Stimulated activated CD8-positive, alpha-beta memory T cell treated with anti-CD3 and anti-CD28 coated beads, Interleukin-2, amount 100 ng/mL, for 1 hour (primary cell): ENCODE data around the gene ACTL6B.
"Not testable (repeated sequence)": the region's sequence is repeated elsewhere in the genome, so short reads cannot be mapped to it uniquely, and the experiment has no call there.

Source experiments
- DNase-seq, 2 donors: peaks; one replicate each; pipeline ENCODE4 v3.0.0-alpha.2; 2020; ENCODE audit warnings: low read depth in 2 of 2

Gene ACTL6B

DNA sequence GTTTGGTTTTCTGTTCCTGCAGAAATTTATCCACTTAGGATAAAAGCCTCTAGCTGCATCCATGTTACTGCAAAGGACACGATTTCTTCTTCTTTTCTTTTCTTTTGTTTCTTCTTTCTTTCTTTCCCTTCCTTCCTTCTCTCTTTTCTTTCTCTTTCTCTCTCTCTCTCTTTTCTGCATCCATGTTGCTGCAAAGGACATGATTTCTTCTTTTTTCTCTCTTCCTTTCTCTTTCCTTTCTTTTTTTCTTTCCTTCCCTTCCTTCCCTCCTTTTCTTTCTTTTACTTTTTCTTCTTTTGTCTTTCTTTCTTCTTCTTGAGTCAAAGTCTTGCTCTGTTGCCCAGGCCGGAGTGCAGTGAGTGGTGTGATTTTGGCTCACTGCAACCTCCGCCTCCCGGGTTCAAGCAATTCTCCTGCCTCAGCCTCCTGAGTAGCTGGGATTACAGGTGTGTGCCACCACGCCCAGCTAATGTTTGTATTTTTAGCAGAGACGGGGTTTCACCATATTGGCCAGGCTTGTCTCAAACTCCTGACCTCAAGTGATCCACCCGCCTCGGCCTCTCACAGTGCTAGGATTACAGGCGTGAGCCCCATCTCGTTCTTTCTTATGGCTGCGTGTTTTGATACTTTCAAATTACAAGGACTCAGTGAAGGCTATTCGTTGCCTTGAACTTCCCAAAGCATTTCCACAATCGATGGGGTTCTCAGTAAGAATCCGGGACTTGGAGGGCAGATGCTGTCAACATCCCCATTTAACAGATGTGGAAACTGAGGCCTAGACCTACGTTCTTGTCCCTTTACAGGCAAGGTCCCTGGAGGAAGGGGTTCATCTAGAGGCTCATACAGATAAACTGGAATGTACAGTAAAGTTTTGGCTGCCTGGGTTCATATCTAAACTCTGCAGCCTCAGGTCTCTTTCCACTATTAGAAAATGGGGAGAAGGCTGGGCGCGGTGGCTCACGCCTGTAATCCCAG, 15.4 kb upstream of the ACTL6B start:
- DNase-seq, result no peak

DNA sequence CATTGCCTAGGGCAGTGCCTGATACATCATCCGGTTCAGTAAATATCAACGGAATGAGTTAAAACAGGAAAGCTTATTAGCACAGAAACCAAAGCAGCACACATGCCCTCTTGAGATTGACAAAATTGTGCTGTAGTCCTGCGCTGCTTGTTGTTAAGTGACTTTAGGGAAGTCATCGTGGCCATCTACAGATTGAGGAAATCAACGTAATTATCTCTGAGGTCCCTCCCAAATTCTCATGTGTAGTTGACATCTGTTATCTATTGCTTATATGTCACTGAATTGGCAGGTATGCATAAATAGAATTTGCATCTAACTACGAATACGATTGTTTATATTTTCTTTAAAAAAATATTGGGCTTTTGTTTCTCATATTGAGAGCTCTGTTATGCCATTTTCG, 13.8 kb upstream of the ACTL6B start:
- no peak for DNase-seq

DNA sequence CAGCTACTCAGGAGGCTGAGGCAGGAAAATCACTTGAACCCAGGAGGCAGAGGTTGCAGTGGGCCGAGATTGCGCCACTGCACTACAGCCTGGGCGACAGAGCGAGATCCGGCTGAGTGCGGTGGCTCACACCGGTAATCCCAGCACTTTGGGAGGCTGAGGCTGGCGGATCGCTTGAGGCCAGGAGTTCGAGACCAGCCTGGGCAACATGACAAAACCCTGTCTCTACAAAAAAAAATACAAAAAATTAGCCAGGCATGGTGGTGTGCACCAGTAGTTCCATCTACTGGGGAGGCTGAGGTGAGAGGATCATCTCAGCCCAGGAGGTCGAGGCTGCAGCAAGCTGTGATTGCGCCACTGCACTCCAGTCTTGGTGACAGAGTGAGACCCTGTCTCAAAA, 12.9 kb upstream of the ACTL6B start:
- DNase-seq, result not testable (repeated sequence)

DNA sequence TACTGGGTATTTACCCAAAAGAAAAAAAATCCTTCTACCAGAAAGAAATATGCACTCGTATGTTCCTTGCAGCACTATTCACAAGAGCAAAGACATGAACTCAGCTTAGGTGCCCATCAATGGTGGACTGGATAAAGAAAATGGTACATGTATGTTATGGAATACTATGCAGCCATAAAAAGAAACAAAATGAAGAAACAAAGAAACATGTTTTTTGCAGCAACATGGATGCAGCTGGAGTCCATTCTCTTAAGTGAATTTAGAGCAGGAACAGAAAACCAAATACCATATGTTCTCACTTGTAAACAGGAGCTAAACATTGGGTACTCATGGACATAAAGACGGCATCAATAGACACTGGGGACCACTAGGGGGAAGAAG, 11.8 kb upstream of the ACTL6B start:
- DNase-seq, result no peak

DNA sequence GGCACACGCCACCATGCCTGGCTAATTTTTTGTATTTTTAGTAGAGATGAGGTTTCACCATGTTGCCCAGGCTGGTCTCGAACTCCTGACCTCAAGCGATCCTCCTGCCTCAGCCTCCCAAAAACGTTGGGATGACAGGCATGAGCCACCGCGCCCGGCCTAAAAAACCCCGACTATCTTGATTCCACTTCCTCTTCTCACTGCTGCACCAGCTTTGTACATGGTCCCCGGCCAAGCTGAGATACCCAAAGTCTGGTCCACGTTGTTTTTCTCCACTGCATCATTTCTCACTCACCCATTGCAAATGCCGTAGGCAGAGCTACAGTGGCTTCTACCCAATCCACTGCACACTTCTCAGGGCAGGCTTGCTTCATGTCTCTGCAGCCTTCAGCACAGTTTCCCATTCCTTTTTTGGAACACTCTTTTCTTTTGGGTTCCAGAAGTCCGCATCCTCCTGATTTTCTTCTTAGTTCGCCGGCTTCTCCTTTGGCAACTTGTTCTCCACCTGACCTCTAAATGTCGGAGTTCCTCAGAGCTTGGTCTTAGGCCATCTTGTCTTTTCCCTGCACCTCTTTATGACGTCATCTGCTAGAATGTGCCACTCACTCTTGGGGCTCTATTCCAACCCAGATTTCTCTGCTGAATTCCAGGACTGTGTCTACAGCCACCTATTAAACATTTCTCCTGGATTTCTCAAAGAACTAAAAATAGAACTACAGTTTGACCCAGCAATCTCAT, 11.3 kb upstream of the ACTL6B start:
- DNase-seq, result no peak

DNA sequence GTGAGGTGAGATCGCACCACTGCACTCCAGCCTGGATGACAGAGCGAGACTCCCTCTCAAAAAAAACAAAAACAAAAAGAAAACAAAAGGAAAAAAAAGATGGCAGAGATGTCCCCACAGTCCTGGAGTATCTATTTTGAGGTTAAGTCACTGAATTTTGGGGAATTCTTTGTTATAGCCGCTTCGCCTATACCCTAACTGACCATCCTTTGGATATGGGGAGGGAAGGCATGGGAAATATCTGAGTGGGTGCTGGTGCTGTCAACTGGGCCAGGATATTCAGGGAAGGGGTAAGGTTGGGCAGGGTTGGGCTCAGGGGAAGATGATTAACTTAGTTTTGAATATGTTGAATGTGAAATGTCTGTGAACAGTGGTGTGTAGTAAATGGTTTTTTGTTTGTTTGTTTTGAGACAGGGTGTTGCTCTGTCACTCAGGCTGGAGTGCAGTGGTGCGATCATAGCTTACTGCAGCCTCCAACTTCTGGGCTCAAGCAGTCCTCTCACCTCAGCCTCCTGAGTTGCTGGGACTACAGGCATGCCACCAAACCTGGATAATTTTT, 9.0 kb upstream of the ACTL6B start:
- DNase-seq, result no peak

DNA sequence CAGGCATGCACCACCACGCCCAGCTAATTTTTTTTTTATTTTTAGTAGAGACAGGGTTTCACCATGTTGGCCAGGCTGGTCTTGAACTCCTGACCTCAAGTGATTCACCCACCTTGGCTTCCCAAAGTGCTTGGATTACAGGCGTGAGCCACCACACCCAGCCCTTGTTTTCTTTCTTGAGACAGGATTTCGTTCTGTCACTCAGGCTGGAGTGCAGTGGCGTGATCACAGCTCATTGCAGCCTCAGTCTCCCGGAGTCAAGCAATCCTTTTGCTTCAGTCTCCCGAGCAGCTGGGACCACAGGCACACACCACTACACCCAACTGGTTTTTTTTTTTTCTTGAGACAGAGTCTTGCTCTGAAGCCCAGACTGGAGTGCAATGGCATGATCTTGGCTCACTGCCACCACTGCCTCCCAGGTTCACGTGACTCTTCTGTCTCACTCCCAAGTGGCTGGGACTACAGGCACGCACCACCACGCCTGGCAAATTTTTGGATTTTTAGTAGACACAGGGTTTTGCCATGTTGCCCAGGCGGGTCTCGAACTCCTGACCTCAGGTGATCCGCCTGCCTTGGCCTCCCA, 6.0 kb upstream of the ACTL6B start:
- not testable (repeated sequence) for DNase-seq

DNA sequence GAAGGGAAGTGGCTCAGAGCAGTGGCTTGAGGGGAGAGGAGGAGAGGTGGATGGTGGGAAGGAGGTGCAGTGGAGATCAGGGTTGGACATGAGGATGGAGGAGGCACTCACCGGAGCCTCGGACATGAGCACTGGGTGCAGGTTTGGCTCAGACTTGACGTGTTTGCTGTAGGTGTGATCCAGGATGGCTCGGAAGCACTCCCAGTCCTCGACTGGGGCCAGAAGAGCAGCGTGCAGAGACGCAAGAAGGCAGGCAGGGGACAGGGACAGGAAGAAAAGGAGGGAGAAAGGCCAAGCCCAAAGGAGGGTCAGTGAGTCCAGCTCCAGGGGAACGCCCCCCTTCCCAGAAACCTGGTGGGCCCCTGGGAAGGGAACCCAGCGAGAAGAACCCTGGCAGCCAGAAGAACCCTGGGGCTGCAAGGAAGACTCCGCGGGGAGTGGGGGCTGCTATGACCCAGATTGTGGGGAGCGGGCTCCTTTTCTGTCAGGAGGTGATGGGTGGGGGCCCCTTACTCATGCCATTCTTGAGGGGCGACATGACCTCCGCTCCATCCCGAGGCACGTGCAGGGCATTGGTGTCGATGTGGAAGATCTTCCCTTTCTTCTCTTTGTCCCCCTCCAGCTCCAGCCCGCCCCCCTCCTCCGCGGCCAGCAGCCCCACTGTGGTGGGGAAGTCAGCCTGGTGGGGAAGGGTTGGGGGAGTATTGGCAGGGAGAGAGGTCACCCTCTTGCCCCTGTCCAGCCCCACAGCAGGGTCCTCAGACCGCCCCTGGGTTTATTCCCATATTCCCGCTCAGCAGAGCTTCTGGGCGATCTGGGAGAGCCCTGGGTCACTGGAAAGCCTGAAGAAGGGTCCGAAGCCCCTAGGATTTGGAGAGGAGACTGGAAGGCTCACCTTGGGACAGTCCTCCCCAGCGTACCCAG, 1.1 kb downstream of the ACTL6B start:
- no peak for DNase-seq

DNA sequence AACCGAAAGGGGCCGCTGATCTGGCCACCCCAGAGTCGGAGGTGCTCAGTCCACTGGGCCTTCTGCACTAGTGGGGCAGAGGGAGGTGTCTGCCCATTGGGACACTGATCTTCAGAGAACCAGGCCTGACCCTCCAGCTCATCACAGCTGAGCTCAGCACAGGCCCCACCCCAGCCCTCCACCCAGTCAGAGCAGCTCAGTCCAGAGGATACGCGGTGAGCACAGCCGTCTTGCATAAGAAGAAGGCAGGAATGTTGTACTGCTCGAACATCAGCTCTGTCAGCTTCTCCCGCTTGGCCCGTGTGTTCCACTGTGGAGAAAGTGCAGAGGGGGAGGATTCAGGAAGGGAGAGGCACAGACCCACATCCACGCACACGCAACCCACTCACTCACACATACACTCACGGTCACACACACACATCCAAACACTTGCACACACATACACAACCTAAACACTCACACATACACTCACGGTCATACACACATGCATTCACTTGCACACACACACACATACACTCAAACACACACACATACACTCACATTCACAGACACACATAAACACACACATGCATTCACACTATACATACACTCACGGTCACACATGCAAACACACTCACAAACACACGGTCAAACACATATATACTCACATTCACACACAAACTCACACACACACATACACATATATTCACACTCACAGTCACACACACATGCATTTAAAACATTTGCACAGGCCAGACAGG, 6.3 kb downstream of the ACTL6B start:
- DNase-seq, result no peak

DNA sequence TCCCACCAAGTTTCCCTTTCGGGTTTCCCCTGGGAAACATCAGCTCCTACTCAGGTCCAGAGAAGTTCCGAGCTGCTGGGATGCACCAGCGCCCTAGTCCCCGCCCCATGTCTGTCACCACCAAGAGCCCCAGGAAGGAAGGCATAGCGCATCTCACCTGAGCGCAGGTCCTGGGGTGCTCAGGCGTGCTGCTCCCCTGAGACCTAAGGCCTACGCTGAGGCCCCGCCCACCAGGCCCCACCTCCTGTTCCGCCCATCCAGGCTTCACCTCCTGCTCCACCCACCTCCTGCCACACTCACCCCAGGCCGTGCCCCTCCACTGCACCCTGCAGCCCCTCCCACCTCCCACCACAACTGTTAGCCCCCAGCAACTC, 13.7 kb downstream of the ACTL6B start:
- DNase-seq, result no peak

DNA sequence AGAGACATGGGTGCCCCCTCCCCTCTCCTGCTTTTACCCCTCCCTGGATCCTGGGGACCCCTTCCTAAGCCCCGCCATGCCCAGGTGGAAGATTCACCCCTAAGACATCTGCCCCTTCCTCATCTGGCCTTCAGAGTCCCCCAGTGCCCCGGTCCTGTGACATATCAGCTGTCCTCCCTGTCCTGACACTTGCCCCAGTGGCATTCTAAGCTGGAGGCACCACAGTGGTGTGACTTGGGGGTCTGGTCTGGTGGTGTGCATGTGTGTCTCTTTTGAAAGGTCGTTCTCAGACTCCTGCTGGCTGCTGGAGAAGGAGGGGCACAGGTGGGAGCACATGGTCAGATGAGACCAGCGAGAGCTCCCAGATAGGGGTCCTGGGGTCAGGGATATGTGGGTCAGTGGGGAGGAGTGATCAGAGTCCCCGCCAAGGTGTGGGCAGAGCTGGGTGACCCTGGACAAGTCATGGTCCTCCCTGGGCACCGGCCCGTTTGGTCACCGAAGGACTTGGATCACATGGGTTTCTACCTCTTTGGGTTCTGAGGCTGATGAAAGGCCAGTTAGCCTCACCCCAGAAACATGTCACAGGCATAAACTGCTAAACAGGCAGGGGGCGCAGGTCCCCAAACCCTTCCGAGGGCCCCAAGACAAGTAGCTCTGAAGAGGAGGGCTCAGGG, 14.3 kb downstream of the ACTL6B start:
- DNase-seq, result no peak

DNA sequence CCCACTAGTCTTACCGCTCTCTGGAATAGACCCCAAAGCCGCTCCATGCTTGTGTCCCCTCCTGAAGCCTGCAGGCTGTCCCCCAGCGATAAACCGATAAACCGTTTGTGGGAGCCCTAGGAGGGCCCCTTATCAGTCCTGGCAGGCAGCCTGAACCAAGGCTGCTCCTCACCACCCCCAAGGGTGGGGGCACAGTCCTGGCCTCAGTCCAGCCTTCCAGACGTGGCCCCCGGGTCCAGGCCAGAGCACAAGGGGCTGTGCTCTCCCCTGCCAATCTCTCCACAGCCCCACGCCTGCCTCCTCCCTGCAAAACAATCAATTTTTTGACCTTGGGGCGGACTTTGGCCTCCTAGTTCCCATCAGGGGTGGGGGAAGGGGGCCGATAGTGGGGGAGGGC, 14.8 kb downstream of the ACTL6B start, which contains the start of gene TFR2:
TSS of gene TFR2 (minus strand) at position 90 of the 397 bp plus-strand sequence. CDS start at position 47, 43 bp downstream.
- no peak for DNase-seq

DNA sequence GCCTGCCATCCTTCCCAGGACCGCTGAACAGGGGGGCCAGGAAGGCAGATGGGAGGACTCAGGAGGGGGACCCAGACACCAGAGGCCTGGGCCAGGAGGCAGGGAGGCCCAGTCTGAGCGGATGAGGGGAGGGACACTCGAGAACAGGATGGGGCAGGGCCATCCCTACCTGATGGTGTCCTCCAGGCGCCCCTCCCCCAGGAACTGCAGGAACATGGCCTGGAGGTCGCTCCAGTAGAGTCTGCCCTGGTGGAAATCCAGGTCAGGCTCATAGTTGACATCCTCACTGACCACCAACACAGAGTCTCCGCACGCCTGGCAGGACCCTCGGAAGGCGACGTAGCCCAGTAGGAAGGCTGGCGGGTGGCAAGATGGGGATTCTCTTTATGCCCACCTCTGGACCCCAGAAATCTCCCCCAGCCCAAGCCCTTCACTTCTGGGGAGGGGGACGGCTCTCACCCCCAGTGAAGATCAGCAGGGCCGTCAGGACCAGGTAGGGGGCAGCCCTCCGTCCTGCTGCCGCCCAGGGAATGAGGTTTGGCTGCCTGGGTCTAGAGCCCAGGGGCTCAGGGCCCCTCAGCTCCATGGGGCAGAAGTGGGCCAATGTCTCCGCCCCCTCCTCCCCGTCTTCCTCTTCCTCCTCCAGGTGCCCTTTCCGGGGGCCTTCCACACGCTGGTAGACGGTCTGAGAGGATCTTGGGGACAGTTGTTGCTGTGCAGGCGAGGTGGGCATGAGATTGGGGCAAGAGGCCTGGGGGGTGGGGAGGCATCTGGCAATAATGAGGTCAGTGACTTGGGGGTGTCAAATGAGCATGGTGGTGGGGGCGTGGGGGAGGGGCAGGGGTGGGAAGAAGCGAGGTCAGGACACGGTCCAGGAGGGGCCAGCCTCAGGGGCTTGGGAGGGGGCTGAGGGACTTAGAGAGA, 15.5 kb downstream of the ACTL6B start:
- DNase-seq, result no peak

DNA sequence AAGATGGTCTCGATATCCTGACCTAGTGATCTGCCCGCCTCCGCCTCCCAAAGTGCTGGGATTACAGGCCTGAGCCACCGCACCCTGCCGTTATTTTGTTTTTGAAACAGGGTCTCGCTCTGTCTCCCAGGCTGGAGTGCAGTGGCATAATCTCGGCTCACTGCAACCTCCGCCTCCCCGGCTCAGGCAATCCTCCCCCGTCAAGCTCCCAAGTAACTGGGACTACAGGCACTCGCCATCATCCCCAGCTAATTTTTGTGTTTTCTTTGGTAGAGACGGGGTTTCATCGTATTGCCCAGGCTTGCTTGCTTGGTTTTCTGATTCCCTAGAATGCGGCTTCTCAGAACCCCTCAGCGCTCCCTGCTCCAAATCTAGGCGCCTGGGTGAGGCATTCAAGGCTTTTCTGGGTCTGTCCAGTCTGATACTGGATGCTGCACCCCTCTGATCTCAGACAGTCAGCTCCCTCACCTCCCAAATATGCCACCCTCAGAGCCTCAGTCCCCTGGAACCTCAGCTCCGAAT, 16.2 kb downstream of the ACTL6B start:
- DNase-seq, result no peak

DNA sequence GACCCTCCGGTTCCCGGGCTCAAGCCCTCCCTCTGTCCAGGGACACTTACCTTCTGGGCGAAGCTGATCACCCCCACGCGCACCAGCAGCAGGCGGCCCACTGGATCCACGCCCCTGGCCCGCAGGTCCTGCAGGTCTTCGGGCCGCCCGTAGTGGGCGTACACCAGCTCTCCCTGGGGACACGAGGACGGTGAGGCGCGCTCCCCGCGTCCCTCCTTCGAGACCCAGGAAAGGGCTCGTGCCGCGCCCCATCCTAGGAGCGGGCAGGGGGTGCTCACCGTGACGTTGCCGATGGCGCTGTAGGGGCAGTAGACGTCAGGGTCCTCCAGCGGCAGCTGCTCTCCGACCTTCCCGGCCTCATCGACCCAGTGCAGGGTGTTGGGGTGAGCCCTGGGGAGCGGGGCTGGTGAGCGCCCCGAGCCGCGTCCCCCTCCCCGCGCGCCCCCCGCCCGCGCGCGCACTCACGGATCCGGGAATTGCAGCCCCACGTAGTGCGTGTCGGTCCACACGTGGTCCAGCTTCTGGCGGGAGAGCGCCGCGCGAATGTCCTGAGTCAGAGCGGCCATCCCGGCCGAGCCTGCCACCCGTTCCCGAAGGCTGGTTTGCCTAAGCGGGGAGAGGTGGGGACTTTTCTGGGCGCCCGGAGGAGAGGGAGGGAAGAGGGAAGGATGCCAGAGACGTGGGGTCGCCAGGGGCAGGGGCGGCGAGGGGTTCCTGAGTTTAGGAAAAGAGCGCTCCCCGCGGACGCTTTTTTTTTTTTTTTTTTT, 23.1 kb downstream of the ACTL6B start:
- DNase-seq, result peak in 1 of 2 donors; percentile 22

DNA sequence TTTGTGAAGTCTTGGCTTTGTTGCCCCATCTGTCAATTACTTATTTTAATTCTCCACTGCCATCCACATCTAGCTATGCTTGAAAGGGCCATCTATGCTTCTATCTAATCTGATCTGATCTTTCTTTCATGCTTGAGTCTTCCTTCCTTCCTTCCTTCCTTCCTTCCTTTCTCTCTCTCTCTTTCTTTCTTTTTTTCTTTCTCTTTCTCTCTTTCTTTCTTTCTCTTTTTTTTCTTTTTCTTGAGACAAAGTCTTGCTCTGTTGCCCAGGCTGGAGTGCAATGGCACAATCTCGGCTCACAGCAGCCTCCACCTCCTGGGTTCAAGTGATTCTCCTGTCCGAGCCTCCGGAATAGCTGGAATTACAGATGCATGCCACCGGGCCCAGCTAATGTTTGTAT, 26.2 kb downstream of the ACTL6B start:
- no peak for DNase-seq

DNA sequence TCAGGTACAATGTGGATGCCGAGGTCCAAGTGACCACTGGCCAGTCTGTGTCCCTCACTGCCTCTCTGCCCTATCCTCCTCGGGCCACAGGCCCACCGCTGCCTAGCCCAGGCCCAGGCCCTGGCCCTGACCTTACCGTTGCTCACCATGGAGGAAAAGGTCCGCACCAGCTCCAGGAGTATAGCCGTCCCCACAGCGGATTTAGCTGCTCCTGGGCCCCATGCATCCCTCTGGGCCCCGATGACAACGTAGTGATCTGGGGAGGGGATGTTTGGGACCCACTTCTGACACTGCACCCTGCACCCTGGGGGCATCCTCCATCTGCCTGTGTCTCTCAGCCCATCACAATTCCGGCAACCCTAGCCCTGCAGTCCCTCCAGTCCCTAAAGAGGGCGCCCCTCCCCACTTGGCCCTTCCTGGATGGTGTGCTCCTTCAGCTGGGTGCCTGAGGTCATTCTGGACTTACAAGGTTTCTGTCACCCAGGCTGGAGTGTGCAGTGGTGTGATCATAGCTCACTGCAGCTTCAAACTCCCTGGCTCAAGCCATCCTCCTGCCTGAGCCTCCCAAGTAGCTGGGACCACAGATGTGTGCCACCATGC, 27.0 kb downstream of the ACTL6B start:
- DNase-seq, result no peak

DNA sequence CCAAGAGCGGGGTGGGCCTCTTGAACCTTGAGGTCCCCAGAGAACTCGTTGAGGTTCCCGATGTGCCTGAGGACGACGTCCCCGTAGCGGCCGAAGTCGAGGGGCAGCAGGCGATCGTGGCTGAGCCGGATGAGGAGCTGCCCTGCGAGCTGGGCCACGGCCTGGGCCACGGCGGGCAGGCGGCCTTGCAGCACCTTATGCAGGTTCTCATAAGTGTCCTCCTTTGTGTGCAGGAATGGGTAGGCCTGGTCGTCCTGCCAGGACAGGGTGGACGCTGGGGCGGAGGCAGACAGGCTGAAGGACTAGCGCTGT, 29.1 kb downstream of the ACTL6B start:
- no peak for DNase-seq
